Measurements from ENCODE around the gene KRT36.

DNA sequence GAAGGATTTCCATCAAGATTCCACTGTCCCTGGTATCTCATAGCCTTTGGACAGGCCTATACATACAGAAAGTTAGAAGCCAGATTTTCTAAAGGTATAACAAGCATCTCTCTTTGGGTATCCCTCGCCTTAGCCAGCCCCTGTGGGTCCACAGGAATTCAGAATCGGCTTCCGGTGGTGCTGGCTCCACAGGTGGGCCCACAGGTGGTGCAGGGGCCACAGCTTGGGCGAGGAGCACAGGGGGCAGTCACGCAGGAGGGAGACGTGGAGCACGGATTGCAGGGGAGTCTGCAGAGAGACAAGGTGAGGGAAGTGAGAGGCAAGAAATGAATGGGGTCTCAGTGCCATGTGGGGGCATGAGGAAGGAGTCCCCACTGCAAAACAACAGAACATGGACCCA is 52.5 kb downstream of the KRT36 start:
- TF ChIP-seq, protein P1, sequence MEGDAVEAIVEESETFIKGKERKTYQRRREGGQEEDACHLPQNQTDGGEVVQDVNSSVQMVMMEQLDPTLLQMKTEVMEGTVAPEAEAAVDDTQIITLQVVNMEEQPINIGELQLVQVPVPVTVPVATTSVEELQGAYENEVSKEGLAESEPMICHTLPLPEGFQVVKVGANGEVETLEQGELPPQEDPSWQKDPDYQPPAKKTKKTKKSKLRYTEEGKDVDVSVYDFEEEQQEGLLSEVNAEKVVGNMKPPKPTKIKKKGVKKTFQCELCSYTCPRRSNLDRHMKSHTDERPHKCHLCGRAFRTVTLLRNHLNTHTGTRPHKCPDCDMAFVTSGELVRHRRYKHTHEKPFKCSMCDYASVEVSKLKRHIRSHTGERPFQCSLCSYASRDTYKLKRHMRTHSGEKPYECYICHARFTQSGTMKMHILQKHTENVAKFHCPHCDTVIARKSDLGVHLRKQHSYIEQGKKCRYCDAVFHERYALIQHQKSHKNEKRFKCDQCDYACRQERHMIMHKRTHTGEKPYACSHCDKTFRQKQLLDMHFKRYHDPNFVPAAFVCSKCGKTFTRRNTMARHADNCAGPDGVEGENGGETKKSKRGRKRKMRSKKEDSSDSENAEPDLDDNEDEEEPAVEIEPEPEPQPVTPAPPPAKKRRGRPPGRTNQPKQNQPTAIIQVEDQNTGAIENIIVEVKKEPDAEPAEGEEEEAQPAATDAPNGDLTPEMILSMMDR (IDR thresholded peaks at IDR 0.05) = no peak
- TF ChIP-seq POLR2A (IDR thresholded peaks at IDR 0.05) = no peak

All from uterus (tissue), 2 donors.